ENCODE data around the gene TNNI3K.
"Not testable (repeated sequence)": the region's sequence is repeated elsewhere in the genome, so short reads cannot be mapped to it uniquely, and the experiment has no call there.

The TNNI3K gene

GRCh38 chr1:74235153-74235552 is at the start of gene TNNI3K:
TSS of gene TNNI3K (plus strand) at chr1:74235387. CDS start at chr1:74235452, 65 bp downstream.
- DNase-seq (ENCODE audit: low read depth, low spot score): no peak

- no peak for DNase-seq (ENCODE audit: low read depth, low spot score)
Observed at GRCh38 chr1:74193908-74194307, 41.3 kb upstream of the TNNI3K start.

GRCh38 chr1:74195339-74195738 is 39.8 kb upstream of the TNNI3K start:
- no peak for DNase-seq (ENCODE audit: low read depth, low spot score)

- DNase-seq (ENCODE audit: low read depth, low spot score): no peak
Observed at GRCh38 chr1:74197255-74197654, 37.9 kb upstream of the TNNI3K start.

- peak; percentile 47 for DNase-seq (ENCODE audit: low read depth, low spot score)
Observed at GRCh38 chr1:74197657-74198552, 37.3 kb upstream of the TNNI3K start, which contains the start of the genes FPGT and LRRIQ3. TSS of gene FPGT (plus strand) at chr1:74198242. CDS start at chr1:74198279, 37 bp downstream. TSS of gene LRRIQ3 (minus strand) at chr1:74198176. CDS start at chr1:74183684, 14,492 bp downstream.

GRCh38 chr1:74199504-74199903 is 35.7 kb upstream of the TNNI3K start:
- no peak for DNase-seq (ENCODE audit: low read depth, low spot score)

- no peak for DNase-seq (ENCODE audit: low read depth, low spot score)
Observed at GRCh38 chr1:74205266-74205665, 29.9 kb upstream of the TNNI3K start.

- DNase-seq (ENCODE audit: low read depth, low spot score): no peak
Observed at GRCh38 chr1:74215229-74215628, 20.0 kb upstream of the TNNI3K start.

GRCh38 chr1:74222701-74223100 is 12.5 kb upstream of the TNNI3K start:
- no peak for DNase-seq (ENCODE audit: low read depth, low spot score)

GRCh38 chr1:74223453-74223852 is 11.7 kb upstream of the TNNI3K start:
- DNase-seq (ENCODE audit: low read depth, low spot score): no peak

GRCh38 chr1:74236440-74236839 is 1.3 kb downstream of the TNNI3K start:
- DNase-seq (ENCODE audit: low read depth, low spot score): no peak

GRCh38 chr1:74237035-74237434 is 1.8 kb downstream of the TNNI3K start:
- no peak for DNase-seq (ENCODE audit: low read depth, low spot score)

- no peak for DNase-seq (ENCODE audit: low read depth, low spot score)
Observed at GRCh38 chr1:74237787-74238186, 2.6 kb downstream of the TNNI3K start.

- DNase-seq (ENCODE audit: low read depth, low spot score): peak; percentile 74
Observed at GRCh38 chr1:74245168-74245772, 10.1 kb downstream of the TNNI3K start.

GRCh38 chr1:74246315-74246714 is 11.1 kb downstream of the TNNI3K start:
- DNase-seq (ENCODE audit: low read depth, low spot score): no peak

- no peak for DNase-seq (ENCODE audit: low read depth, low spot score)
Observed at GRCh38 chr1:74247881-74248528, 12.8 kb downstream of the TNNI3K start.

GRCh38 chr1:74253243-74253824 is 18.1 kb downstream of the TNNI3K start:
- DNase-seq (ENCODE audit: low read depth, low spot score): not testable (repeated sequence)

- DNase-seq (ENCODE audit: low read depth, low spot score): no peak
Observed at GRCh38 chr1:74266001-74266400, 30.8 kb downstream of the TNNI3K start.

GRCh38 chr1:74271503-74271902 is 36.3 kb downstream of the TNNI3K start:
- DNase-seq (ENCODE audit: low read depth, low spot score): no peak

GRCh38 chr1:74280642-74281396 is 45.6 kb downstream of the TNNI3K start:
- no peak for DNase-seq (ENCODE audit: low read depth, low spot score)

- DNase-seq (ENCODE audit: low read depth, low spot score): no peak
Observed at GRCh38 chr1:74286414-74286813, 51.2 kb downstream of the TNNI3K start.

Data from iPS DF 19.7 (cell line).